ENCODE results near the gene TRPV4.
A peak's percentile ranks its signal among the peaks of the same experiment; 100 is the strongest.

TRPV4 gene

DNA sequence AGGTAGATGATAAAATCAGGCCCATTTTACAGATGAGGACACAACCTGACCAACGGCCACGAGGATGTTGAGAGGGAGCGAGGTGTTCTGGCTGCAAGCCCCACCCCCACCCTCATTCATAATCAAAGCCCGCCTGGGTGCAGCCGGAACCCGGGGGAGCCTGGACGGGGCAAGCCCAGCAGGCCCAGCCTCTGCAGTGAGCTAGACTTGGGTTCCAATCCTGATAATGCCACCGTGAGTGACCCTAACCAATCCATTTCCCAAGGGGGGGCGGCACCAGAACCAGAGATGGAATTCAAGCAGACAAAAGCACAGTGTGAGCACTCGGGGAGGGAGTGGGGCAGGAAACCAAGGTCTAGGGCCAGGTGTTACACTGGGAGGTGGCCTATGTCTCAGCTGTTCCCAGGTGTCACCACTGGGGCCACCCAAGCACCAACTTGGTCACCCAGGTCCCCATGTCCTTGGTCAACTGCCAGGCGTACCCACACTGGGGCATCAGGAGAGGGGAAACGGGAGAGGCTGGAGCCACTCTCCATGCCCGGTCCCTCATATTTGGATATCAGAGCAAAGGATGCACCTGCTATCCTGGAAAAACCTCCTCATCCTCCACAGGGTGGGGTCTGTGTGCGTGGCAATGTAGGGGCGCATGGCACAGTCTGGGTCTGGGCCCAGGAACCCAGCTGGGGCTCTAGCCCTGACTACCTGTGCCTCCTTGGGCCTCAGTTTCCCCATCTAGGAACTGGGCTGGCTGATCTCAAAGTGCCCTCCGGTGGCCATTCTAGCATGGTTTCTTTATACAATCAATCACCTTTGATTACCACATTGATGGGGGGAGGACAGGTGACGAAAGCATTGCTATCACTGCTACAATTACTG is 61.2 kb downstream of the TRPV4 start:
- no peak overlapping the region for H3K4me3 Mint-ChIP-seq
- peaks cover 15% of the 10 kb centered on the region for H3K4me1 Mint-ChIP-seq
- no peaks in the 10 kb centered on the region for H3K9me3 Mint-ChIP-seq
- TF ChIP-seq, protein P1, sequence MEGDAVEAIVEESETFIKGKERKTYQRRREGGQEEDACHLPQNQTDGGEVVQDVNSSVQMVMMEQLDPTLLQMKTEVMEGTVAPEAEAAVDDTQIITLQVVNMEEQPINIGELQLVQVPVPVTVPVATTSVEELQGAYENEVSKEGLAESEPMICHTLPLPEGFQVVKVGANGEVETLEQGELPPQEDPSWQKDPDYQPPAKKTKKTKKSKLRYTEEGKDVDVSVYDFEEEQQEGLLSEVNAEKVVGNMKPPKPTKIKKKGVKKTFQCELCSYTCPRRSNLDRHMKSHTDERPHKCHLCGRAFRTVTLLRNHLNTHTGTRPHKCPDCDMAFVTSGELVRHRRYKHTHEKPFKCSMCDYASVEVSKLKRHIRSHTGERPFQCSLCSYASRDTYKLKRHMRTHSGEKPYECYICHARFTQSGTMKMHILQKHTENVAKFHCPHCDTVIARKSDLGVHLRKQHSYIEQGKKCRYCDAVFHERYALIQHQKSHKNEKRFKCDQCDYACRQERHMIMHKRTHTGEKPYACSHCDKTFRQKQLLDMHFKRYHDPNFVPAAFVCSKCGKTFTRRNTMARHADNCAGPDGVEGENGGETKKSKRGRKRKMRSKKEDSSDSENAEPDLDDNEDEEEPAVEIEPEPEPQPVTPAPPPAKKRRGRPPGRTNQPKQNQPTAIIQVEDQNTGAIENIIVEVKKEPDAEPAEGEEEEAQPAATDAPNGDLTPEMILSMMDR (IDR thresholded peaks at IDR 0.05; ENCODE audit: unreplicated experiment in 3 of 3), result no peak
- H3K27me3 Mint-ChIP-seq (ENCODE audit: low read depth), result peaks cover 15% of the 10 kb centered on the region
- no peak overlapping the region for H3K27ac Mint-ChIP-seq
- no peaks in the 10 kb centered on the region for H3K36me3 Mint-ChIP-seq (ENCODE audit: low read depth)

DNA sequence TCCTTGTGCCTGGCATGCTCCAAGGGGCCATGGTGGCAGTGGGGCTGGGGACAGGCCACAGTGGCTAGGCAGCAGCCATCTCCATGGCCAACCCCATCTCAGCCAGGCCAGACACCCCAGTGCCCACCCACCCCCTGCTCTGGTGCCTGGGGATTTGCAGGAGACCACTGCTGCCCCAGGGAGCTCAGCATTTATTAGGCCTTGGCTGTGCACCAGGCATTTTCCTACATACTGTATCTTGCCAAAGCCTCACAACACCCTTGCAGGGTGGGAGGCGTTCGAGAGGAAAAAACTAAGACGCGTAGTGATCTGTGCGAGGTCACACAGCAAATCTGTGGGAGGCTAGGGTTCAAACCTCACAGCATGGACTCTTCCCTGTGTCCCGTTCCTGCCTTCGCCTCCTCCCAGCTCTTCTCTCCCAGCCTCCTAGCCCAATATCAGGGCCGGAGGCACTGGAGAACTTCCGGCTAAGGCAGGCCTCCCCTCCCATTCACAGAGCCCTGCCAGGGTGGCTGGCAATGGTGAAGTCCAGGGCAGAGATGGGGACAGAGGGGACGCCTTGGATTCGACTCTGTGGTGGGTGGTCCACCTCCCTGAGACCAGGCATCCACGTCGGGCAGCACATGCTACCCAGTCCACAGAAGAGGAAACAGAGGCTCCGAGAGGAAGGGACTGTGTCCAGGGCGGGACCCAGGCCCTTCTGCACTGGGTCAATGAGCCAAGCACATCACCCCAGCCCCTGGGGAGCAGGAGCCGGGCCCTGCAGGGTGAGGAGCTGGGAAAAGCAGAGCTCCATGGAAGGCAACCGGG is 62.1 kb downstream of the TRPV4 start:
- H3K27ac Mint-ChIP-seq, result peak overlapping the region in 2 of 3 experiments; percentile 68 to 77
- peaks cover 15% of the 10 kb centered on the region for H3K4me1 Mint-ChIP-seq
- H3K4me3 Mint-ChIP-seq, result no peak overlapping the region
- TF ChIP-seq, protein P1 (IDR thresholded peaks at IDR 0.05; ENCODE audit: unreplicated experiment in 3 of 3), result no peak
- no peaks in the 10 kb centered on the region for H3K9me3 Mint-ChIP-seq
- no peaks in the 10 kb centered on the region for H3K36me3 Mint-ChIP-seq (ENCODE audit: low read depth)
- peaks cover 15% of the 10 kb centered on the region for H3K27me3 Mint-ChIP-seq (ENCODE audit: low read depth)

DNA sequence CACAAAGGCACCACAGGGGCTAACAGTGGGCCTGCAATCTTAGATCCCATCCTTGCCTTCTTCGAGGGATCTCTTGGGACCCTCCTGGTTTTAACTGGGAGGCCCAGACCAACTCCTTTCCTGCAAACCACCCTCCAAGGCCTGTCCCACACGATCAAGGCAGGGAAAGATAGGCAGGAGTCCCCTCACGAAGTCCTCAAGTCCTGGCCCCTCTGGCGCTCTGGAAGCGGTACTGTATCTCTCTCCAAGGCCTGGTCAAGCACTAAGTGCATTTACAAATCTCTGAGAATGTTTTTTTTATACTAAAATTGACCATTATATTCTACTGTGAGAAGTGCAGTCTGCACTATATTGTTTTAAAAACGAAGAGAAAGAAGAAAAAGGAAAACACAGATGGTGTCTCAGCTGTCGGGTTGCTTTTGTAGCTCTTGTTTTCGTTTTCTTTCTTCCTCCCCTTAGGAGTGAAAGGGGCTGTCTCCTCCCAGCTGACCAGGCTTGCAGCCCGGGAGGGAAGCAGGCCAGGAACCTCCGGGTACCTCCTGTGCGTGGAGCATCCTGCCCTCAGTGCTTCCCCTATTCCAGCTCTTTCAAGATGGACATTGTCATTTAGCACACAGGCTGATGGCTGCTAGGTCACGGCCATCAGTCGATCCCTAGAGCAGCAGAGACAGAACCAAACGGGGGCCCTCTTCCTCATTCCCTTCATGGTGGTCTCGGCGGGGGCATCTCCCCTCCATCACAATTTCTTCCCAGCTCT is 62.9 kb downstream of the TRPV4 start:
- TF ChIP-seq, protein P1 (IDR thresholded peaks at IDR 0.05; ENCODE audit: unreplicated experiment in 3 of 3), result no peak
- H3K27me3 Mint-ChIP-seq (ENCODE audit: low read depth), result peaks cover 15% of the 10 kb centered on the region
- no peaks in the 10 kb centered on the region for H3K36me3 Mint-ChIP-seq (ENCODE audit: low read depth)
- H3K9me3 Mint-ChIP-seq, result no peaks in the 10 kb centered on the region
- H3K27ac Mint-ChIP-seq, result peak overlapping the region in 2 of 3 experiments; percentile 51 to 77
- no peak overlapping the region for H3K4me3 Mint-ChIP-seq
- H3K4me1 Mint-ChIP-seq, result peaks cover 15% of the 10 kb centered on the region

DNA sequence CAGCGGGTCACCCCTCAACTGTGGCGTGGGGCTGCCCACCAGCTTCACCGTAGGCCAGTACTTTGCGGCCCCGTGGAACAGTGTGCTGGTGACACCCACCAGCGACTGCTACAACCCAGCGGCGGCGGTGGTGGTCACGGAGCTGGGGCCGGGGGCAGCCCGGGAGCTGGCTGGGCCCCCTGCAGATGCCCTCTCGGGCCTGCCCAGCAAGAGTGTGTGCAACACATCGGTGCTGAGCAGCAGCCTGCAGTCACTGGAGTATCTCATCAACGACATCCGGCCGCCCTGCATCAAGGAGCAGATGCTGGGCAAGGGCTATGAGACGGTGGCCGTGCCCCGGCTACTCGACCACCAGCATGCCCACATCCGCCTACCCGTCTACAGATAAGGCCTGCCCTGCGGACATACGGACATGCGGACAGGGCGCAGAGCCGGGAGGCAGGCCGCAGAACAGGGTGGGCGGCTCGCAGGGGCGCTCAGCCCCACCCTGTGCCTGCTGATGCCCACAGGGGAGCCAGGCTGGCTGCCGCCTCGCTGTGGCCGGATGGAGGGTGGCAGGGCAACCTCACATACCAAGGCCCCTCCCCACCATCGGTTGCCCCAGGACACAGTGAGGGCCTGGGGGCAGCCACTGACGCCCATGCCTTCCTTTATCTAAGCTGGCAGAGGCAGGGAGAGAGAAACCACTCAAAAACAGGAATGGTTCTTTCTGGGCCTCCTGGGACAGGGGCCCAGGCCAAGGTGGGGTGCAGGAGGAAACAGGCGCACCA is 64.1 kb downstream of the TRPV4 start:
- no peaks in the 10 kb centered on the region for H3K9me3 Mint-ChIP-seq
- H3K4me3 Mint-ChIP-seq, result no peak overlapping the region
- peaks cover 15% of the 10 kb centered on the region for H3K4me1 Mint-ChIP-seq
- peaks cover 15% of the 10 kb centered on the region for H3K27me3 Mint-ChIP-seq (ENCODE audit: low read depth)
- no peaks in the 10 kb centered on the region for H3K36me3 Mint-ChIP-seq (ENCODE audit: low read depth)
- TF ChIP-seq, protein P1 (IDR thresholded peaks at IDR 0.05; ENCODE audit: unreplicated experiment in 3 of 3), result no peak
- no peak overlapping the region for H3K27ac Mint-ChIP-seq
